GM18517 (cell line): ENCODE measurements around the gene GZMM.

Source experiments
- ATAC-seq: cut with Tn5 transposase; IDR thresholded peaks from one replicate; pipeline ENCODE4 v1.9.1; 2021; ENCODE audit warnings: mild to moderate bottlenecking, moderate library complexity; ENCODE audit not compliant: unreplicated experiment

The GZMM gene

DNA sequence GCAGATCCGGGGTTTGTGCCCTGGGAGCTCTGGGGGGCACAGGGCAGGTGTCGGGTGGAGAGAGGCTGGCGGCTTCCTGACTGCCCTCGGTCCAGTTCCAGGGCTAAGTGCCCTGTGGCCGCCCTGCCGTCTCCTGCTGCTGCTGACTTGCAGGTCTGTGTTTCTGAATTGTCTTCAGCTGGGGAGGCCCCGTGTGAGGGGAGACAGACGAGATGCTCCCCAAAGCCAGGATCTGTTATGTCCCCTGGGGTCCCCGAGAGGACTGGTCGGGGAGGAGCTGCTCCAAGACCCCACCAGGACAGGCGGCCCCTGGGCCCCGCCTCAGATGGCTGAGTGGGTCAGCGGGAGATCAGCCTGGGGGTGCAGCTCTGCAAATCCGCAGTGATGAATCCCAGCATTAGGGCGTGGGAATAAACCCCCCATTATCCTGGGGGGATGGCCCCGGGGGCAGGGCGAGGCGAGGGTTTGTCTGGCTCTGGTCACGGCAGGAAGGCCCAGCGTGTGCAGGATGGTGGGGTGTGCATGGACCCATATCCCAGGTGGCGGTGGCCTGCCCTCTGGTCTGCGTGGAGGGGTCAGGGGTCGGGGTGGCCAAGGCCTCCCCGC, 50.5 kb downstream of the GZMM start:
- ATAC-seq: no peak

DNA sequence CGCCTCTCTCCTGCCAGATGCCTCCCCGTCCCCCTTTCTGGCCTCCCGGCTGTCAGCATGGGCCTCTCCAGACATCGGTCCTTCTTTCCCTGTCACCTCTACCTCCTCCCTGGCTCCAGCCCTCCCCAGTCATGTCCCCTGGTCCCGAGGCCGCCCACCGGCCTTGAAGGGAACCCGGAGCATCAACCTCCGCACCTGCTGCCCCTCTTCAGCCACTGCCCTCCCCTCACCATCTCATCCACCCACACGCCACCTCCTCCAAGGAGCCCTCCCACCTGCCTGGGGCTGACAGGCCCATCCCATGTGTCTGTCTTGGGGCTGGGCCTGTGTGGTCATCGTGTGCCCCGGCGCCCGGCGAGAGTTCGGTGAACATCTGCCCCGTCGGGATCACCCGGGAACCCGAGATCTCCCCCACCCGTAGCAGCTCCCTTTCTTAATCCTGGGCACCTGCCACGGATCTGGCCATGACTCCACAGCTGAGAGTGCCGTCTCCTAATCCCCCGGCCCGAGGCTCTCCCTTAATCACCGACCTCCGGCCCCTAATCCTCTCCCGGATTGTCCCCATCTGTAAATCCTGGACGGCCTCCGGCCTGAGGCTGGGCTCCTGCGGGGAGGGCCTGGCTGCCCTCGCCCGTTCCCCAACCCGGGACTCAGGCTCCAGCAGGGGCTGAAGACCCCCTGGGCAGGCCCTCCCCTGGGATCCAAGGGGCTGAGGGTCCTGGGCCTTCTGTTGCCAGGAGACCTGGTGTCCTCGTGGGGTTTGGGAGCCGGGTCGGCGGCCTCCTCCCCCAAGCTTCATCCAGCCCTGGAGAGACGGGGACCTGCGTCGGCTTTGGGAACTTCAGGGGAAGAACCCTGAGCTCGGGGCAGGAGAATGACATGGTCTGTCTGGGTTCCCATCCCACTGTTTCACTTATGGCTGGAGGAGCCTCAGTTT, 51.7 kb downstream of the GZMM start:
- no peak for ATAC-seq

DNA sequence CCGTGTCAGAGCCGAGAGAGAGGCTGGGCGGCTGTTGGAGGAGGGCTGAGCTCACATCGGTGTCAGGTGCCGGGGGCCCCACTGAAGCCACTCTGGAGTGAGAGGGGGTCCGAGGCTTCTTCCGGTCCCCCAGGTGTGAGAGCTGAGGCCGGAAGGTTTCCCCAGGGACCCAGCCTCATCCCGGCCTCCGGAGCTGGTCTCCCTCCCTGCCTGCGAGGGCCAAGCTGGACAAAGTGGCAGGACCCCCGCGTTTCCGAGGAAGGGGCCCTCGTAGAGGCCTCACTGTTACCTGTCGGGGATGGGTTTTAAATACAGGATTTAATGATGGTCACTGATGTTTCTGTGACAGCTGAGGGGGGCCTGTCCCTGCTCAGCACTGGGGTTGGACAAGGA, 52.4 kb downstream of the GZMM start:
- ATAC-seq: no peak

DNA sequence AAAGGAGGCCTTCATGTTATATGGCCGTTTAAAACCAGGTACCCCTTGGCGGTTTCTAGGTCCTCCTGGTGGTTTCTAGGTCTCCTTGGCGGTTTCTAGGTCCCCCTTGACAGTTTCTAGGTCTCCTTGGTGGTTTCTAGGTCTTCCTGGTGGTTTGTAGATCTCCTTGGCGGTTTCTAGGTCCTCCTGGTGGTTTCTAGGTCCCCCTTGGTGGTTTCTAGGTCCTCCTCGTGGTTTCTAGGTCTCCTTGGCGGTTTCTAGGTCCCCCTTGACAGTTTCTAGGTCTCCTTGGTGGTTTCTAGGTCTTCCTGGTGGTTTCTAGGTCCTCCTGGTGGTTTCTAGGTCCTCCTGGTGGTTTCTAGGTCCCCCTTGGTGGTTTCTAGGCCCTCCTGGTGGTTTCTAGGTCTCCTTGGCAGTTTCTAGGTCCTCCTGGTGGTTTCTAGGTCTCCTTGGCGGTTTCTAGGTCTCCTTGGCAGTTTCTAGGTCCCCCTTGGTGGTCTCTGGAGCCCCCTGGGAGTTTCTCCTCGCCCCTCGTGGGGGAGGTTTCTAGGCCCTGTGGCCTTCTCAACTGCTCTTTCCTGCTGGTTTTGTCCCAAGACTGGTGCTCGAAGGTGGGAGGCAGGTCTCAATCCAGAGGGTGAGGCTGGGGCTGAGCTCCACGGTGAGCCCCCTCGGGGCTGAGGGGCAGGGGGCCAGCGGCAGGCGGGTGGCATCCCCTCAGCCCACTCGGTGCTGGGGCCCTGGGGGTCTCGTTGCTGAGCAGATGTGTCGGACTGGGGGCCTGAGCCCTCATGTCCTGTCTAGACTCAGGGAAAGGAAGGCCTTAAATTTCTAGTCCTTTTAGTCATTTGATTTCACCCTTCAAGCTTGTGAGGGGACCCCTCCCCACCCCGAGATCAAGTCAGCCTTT, 53.8 kb downstream of the GZMM start:
- ATAC-seq: no peak
